Mesothelial cell of epicardium (in vitro differentiated cells): ENCODE data around the gene MESP1. TPM values are rescaled to one million over a fixed set of nuclear protein-coding genes. Genes with fewer than 3 reads are reported as not detected.
"Not testable (repeated sequence)": the region's sequence is repeated elsewhere in the genome, so short reads cannot be mapped to it uniquely, and the experiment has no call there.

ENCODE experiments used
- DNase-seq, 2 experiments: peaks; one replicate each; pipeline ENCODE4 v3.0.0; 2021; ENCODE audit warnings: low spot score in 2 of 2; ENCODE audit not compliant: unreplicated experiment in 2 of 2
- H3K27ac Mint-ChIP-seq: 2 replicates; pipeline ENCODE4 v1.8.0; 2021; ENCODE audit warnings: mixed read lengths
- H3K27me3 Mint-ChIP-seq: 2 replicates; pipeline ENCODE4 v1.8.0; 2021; ENCODE audit warnings: low read depth, mixed read lengths
- H3K36me3 Mint-ChIP-seq: 2 replicates; pipeline ENCODE4 v1.8.0; 2021; ENCODE audit warnings: mixed read lengths
- H3K4me1 Mint-ChIP-seq: 2 replicates; pipeline ENCODE4 v1.8.0; 2021; ENCODE audit warnings: mixed read lengths
- H3K4me3 Mint-ChIP-seq: 2 replicates; pipeline ENCODE4 v1.8.0; 2021; ENCODE audit warnings: mild to moderate bottlenecking, moderate library complexity, mixed read lengths
- H3K9me3 Mint-ChIP-seq: 2 replicates; pipeline ENCODE4 v1.8.0; 2021; ENCODE audit warnings: mixed read lengths
- total RNA-seq: library from RNA; stranded (reverse); gene quantifications from 3 replicates; pipeline ENCODE4 v1.2.1, GENCODE V29; 2021
- TF ChIP-seq, protein P1 (sequence below): fragments of 200-600 bp; sonication (generic); IDR thresholded peaks from one replicate; pipeline ENCODE4 v1.5.0; 2021; ENCODE audit warnings: antibody characterized with exemption; ENCODE audit not compliant: unreplicated experiment

Gene MESP1
- total RNA-seq, 1 donor from 2014 or later = not detected

DNA sequence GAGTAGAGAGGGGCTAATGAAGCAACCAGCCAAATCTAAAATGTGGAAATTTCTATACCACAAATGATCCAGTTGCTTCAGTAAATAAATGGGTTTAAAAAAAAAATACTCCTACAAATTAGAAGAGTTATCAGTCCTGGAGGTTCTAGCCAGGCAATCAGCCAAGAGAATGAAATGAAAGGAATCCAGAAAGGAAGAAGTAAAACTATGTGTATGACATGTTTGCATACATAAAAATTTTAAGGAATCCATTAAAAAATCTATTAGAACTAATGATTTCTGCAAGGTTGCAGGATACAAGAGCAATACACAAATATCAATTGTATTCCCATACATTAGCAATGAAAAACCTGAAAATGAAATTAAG is 34.7 kb upstream of the MESP1 start:
- DNase-seq = no peak
- Mint-ChIP-seq H3K27me3 (no peaks in the 10 kb centered on the region), H3K4me3 (no peak overlapping the region), H3K36me3 (peaks cover 8% of the 10 kb centered on the region), H3K4me1 (peaks cover 28% of the 10 kb centered on the region), H3K27ac (peak overlapping the region; percentile 45), H3K9me3 (peaks cover 18% of the 10 kb centered on the region)
- TF ChIP-seq, protein P1, sequence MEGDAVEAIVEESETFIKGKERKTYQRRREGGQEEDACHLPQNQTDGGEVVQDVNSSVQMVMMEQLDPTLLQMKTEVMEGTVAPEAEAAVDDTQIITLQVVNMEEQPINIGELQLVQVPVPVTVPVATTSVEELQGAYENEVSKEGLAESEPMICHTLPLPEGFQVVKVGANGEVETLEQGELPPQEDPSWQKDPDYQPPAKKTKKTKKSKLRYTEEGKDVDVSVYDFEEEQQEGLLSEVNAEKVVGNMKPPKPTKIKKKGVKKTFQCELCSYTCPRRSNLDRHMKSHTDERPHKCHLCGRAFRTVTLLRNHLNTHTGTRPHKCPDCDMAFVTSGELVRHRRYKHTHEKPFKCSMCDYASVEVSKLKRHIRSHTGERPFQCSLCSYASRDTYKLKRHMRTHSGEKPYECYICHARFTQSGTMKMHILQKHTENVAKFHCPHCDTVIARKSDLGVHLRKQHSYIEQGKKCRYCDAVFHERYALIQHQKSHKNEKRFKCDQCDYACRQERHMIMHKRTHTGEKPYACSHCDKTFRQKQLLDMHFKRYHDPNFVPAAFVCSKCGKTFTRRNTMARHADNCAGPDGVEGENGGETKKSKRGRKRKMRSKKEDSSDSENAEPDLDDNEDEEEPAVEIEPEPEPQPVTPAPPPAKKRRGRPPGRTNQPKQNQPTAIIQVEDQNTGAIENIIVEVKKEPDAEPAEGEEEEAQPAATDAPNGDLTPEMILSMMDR = no peak

DNA sequence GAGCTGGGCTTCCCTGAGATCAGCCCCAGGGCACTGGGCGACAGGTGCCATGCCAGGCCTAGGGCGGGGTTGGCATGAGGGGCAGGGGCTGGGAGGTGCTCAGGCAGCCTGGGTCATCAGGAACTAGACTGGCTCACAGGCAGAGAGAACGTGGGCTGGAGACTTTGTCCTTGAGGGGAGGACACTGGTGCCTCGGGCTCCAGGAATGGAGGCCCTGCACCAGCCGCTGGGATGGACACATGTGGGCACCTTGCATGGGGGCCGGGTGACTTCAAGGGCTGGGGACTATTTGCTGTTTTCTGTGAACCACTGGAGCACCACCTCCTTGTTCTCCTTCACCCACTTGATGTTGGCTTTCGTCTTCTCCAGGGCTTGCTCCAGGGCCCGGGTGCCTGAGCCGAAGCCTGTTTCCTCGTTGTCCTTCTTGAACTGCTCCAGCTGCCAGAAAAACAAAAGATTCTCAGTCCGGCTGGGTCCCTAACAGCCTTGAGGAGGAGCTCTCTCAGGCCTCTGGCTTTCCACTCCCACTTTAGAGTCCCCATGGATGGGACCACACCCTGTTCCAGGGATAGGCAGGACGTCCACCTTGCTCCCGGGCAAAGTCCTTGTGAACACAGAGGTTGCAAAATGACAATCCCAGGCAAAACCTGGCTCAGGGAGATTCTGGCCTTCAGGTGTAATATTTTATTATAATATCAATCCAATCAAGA is 34.2 kb upstream of the MESP1 start:
- peak overlapping the region; percentile 45 for H3K27ac Mint-ChIP-seq
- peaks cover 8% of the 10 kb centered on the region for H3K36me3 Mint-ChIP-seq
- peaks cover 28% of the 10 kb centered on the region for H3K4me1 Mint-ChIP-seq
- H3K27me3 Mint-ChIP-seq = no peaks in the 10 kb centered on the region
- H3K9me3 Mint-ChIP-seq = peaks cover 18% of the 10 kb centered on the region
- TF ChIP-seq, protein P1 = no peak
- H3K4me3 Mint-ChIP-seq = no peak overlapping the region
- DNase-seq = no peak

DNA sequence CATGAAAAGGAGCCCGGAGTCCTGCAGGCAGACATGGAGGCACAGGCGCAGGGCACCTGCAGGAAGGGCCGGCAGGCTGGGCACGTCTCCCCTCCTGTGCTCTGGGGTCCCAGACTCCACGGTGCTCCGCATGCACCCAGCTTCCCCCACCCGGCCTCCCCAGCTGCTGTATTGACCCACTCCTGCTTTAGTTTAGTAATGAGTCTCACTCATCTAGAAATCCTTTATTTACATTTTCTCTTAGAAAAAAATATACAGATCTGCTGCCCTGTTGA is 33.6 kb upstream of the MESP1 start:
- H3K36me3 Mint-ChIP-seq = peaks cover 8% of the 10 kb centered on the region
- H3K9me3 Mint-ChIP-seq = peaks cover 18% of the 10 kb centered on the region
- H3K27me3 Mint-ChIP-seq = no peaks in the 10 kb centered on the region

DNA sequence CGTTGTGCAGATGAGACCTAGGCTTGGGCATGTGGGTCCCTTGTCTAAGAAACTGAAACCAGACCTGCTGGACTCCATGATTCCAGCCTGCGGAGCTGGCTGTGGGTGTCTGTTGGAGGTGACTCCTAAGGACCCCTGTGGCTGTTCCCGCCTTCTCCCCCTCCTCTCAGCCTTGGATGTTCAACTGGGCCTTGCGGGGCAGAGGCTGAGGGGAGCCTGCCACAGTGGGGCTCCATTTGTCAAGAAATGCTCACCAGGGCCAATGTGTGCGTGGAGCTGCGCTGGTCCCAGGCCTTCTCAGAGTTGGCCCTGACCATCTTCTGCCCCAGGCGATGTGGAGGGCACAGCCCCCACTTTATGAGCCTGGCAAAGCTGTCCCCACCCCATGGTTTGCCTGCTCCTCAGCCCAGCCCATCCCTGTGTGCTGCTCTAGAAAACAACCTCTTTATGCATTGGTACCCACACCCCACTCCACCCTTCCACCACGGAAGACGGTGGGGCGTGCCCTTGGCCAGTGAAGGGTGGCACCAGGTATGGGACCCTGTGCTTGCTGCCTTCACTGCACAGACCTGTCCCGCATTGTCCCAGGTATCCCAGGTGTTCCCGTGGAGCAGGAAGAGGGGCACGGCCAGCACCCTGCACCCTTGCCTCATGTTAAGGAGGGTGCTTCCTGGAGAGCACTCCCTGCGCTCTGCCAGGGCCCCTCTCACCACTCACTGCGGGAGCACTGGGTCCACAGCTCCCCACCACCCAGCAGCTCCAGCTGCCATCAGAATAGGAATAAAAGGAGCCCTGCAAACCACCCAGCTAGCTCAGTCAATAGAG is 33.0 kb upstream of the MESP1 start:
- no peak for DNase-seq
- peaks cover 28% of the 10 kb centered on the region for H3K4me1 Mint-ChIP-seq
- H3K36me3 Mint-ChIP-seq = peaks cover 8% of the 10 kb centered on the region
- H3K4me3 Mint-ChIP-seq = no peak overlapping the region
- H3K9me3 Mint-ChIP-seq = peaks cover 18% of the 10 kb centered on the region
- no peaks in the 10 kb centered on the region for H3K27me3 Mint-ChIP-seq
- TF ChIP-seq, protein P1 = no peak
- H3K27ac Mint-ChIP-seq = peak overlapping the region; percentile 80

More for the DNA sequence above, 33.6 kb upstream of the MESP1 start:
- TF ChIP-seq, protein P1 = no peak
- Mint-ChIP-seq H3K4me3 (no peak overlapping the region), H3K4me1 (peaks cover 28% of the 10 kb centered on the region), H3K27ac (no peak overlapping the region)
- DNase-seq = no peak

DNA sequence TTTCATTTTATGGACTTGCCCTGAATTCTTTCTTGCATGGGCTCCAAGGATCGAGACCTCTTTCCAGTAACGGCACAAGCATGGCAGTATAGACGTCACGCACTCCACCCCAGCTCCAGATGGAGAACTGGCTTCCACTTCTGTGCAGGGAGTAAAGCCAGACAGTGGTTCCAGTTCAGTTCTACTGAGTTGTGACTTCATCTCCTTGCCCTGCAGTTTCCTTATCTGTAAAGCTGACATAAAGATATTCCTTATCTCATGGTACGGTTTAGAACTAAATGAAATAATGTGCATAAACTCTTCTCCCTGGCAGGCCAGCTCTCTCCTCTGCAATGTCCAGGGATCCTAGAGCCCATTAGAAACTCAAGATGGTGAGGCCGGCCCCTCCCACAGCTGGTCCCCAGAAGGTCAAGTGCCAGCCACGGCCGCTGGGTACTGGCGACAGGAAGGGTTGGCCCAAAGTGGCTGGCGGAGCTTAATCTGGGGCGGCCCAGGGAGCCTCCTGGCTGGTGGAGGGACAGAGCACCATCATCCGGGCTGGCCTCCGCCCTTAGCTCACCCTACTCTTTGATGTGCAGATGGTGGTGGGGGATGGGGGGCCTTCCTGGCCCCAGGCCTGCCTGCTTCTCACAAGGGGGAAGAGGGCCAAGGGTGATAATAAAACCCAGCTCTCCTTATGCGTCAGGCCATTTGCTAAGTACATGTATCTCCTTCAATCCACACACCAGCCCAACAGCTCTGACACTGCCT is 32.2 kb upstream of the MESP1 start:
- H3K27ac Mint-ChIP-seq = peak overlapping the region; percentile 80
- H3K36me3 Mint-ChIP-seq = peaks cover 7% of the 10 kb centered on the region
- peaks cover 31% of the 10 kb centered on the region for H3K4me1 Mint-ChIP-seq
- H3K9me3 Mint-ChIP-seq = peaks cover 16% of the 10 kb centered on the region
- no peak overlapping the region for H3K4me3 Mint-ChIP-seq
- TF ChIP-seq, protein P1 = no peak
- no peak for DNase-seq
- no peaks in the 10 kb centered on the region for H3K27me3 Mint-ChIP-seq

DNA sequence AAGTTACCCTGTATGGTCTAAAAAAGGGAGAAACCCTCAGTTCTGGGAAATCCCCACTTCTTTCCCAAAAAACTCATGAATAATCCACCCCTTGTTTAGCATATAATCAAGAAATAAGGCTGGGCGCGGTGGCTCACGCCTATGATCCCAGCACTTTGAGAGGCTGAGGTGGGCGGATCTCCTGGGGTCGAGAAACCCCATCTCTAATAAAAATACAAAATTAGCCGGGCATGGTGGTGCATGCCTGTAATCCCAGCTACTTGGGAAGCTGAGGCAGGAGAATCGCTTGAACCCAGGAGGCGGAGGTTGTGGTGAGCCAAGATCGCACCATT is 31.5 kb upstream of the MESP1 start:
- H3K4me1 Mint-ChIP-seq = peaks cover 31% of the 10 kb centered on the region
- H3K27ac Mint-ChIP-seq, H3K27me3 Mint-ChIP-seq, DNase-seq, H3K4me3 Mint-ChIP-seq, H3K9me3 Mint-ChIP-seq, H3K36me3 Mint-ChIP-seq: not testable (repeated sequence)
